Tibial nerve (tissue), 4 donors: ENCODE results near the gene KCTD16. TPM values are rescaled to one million over a fixed set of nuclear protein-coding genes. Genes with fewer than 3 reads are reported as not detected.

Experiments
- DNase-seq, 2 donors: peaks; one replicate each; pipeline ENCODE4 v3.0.0-alpha.2; 2019; ENCODE audit warnings: low spot score in 2 of 2
- H3K27ac ChIP-seq, 4 donors: fragments of 200-600 bp; sonication (generic) in 3 of 4; one replicate each; pipeline ENCODE4 v1.5.1; 2017 to 2019; ENCODE audit warnings: mild to moderate bottlenecking in 1 of 4
- H3K27me3 ChIP-seq, 2 donors: fragments of 200-600 bp; sonication (generic) in 1 of 2; one replicate each; pipeline versions ENCODE4 v1.5.1 to v1.6.0; 2017 to 2019
- H3K36me3 ChIP-seq, 3 donors: fragments of 200-600 bp; sonication (generic); one replicate each; pipeline ENCODE4 v1.5.1; 2018 to 2019
- H3K4me1 ChIP-seq, 4 donors: fragments of 200-600 bp; sonication (generic) in 3 of 4; one replicate each; pipeline ENCODE4 v1.5.1; 2017 to 2019
- H3K4me3 ChIP-seq, 4 donors: fragments of 200-600 bp; sonication (generic) in 3 of 4; one replicate each; pipeline ENCODE4 v1.5.1; 2017 to 2019; ENCODE audit warnings: mild to moderate bottlenecking in 1 of 4, moderate library complexity in 1 of 4
- H3K9me3 ChIP-seq, 4 donors: fragments of 200-600 bp; sonication (generic) in 3 of 4; one replicate each; pipeline ENCODE4 v1.5.1; 2017 to 2019
- CTCF ChIP-seq, 5 experiments: fragments of 200-600 bp in 3 of 5; fragments of 450-650 bp in 2 of 5; sonication (generic) in 3 of 5; IDR thresholded peaks; one replicate each; pipeline ENCODE4 v1.5.1; 2016 to 2019; ENCODE audit warnings: antibody characterized with exemption in 5 of 5, mild to moderate bottlenecking in 3 of 5, moderate library complexity in 2 of 5
- EP300 ChIP-seq, 2 donors: sonication (generic); formaldehyde crosslinking; IDR thresholded peaks; one replicate each; pipeline ENCODE4 v1.6.1; 2017; ENCODE audit warnings: antibody characterized with exemption in 2 of 2, mild to moderate bottlenecking in 1 of 2
- POLR2A ChIP-seq, 2 donors: fragments of 450-650 bp; IDR thresholded peaks; one replicate each; pipeline ENCODE4 v1.6.1; 2017; ENCODE audit warnings: antibody characterized with exemption in 2 of 2, mild to moderate bottlenecking in 2 of 2, moderate library complexity in 2 of 2
- WGBS, 2 donors: methylation state at CpG; one replicate each; pipeline ENCODE4 v1.1.5; 2018; 5-methylcytosine and 5-hydroxymethylcytosine counted together
- total RNA-seq, 4 donors: library from RNA; depleted of rRNA; stranded (reverse); fragments of >200 nt; gene quantifications; one replicate each; pipeline ENCODE4 v1.1.0, GENCODE V29; 2016

Gene KCTD16
- total RNA-seq, 4 donors from 2014 or later, result under 0.01 to 0.44 (median 0.41) TPM

DNA sequence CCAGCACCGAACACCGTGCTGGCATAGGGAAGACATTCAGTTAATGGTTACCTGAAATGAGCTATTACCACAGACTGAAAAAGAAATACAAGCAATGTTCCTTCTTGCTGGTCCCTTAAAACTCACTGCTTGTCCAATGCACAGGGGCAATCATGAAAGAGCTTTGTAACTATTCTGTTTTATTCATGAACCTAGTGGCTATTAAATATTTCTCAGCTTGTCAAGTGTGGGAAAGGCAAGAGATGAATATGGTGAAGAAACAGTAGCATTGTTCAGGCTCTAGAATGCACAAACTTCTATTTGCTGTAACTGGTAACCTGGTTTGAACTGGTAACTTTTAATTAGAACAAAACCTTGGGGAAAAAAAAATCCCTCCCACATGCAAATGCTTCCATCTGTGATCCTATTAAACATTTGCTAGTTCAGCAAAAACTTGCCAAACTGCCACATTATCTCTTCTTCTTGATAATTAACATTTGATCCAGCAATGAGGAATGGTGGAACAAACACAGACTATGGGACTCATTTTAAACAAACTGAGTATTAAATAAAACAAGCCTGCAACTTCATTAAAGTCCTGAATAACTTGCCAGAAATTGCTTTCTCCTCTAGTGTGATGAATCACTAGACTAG is 36.4 kb upstream of the KCTD16 start:
- Histone ChIP-seq H3K4me3 (no peak overlapping the region), H3K4me1 (peaks cover 0 to 2% (median 0%) of the 10 kb centered on the region in 4 donors), H3K27ac (no peak overlapping the region), H3K27me3 (no peaks in the 10 kb centered on the region), H3K36me3 (no peaks in the 10 kb centered on the region), H3K9me3 (no peaks in the 10 kb centered on the region)
- no peak for DNase-seq
- TF ChIP-seq EP300 (IDR thresholded peaks at IDR 0.05) (no peak), CTCF (IDR thresholded peaks at IDR 0.05) (no peak), POLR2A (IDR thresholded peaks at IDR 0.05) (no peak)
- 80 to 86% methylated on average over 2 of the region's 2 CpGs for WGBS, 2 donors

DNA sequence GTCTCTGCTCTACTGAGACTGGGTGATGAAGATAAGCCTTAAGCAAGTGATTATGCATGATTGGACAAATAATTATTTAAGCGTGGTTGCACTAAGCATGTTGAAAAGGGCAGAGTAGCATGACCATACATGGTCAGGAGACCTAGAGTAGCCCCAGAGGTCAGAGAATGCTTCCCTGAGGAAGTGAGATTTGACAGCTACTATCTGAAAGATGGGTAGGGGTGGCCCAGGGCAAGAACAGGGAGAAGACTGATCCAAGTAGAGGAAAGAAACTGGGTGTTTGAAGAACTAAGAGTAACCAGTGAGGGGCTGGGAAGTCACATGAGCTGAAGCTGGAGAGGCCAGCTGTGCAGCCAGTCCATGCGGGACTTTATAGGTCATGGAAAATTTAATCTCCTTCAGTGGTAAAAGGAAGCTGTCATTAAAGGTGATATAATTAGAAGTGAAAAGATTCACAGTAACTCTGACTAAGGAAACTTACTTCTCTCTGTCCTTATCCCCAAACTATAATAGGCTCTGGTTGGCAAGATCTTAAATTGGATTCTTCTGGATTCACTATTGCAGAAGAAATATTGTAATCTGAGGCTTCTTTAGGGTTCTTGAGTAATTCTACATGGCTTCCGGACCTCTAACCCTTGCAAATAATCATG is 35.4 kb upstream of the KCTD16 start:
- Histone ChIP-seq H3K4me3 (no peak overlapping the region), H3K27me3 (no peaks in the 10 kb centered on the region), H3K4me1 (peaks cover 0 to 7% (median 0%) of the 10 kb centered on the region in 4 donors), H3K27ac (no peak overlapping the region), H3K9me3 (no peaks in the 10 kb centered on the region), H3K36me3 (no peaks in the 10 kb centered on the region)
- WGBS, 2 donors, result 83 to 90% methylated on average over 3 of the region's 3 CpGs
- TF ChIP-seq EP300 (IDR thresholded peaks at IDR 0.05), result no peak
- DNase-seq, result no peak

DNA sequence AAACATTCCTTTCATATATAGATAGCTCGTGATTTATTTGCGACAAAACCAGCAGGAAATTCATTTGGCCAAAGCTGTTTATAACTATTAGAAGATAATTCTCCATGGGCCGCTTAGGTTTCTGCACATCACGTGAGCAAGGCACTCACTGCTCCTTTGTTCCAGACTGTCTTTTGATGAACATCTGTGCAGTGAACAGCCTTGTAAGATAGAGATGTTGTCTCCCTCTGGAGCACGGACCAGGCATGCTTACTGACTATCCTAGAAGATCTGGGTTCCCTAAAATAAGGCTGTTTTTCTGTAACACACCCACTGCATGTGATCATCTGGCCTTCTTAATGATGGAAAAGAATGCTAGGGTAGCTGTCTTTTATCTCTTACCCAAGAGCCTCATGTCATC is 31.1 kb upstream of the KCTD16 start:
- TF ChIP-seq POLR2A (IDR thresholded peaks at IDR 0.05) (no peak), CTCF (IDR thresholded peaks at IDR 0.05) (no peak), EP300 (IDR thresholded peaks at IDR 0.05) (no peak)
- DNase-seq, result peak in 1 of 2 donors; percentile 13
- no peak overlapping the region for H3K27ac ChIP-seq
- no peaks in the 10 kb centered on the region for H3K27me3 ChIP-seq
- 34 to 35% methylated on average over 5 of the region's 5 CpGs for WGBS, 2 donors
- H3K36me3 ChIP-seq, result no peaks in the 10 kb centered on the region
- peaks cover 0 to 13% (median 3%) of the 10 kb centered on the region in 4 donors for H3K4me1 ChIP-seq
- no peak overlapping the region for H3K4me3 ChIP-seq
- H3K9me3 ChIP-seq, result no peaks in the 10 kb centered on the region

GRCh38 chr5:144141585-144141984 is 29.1 kb upstream of the KCTD16 start:
- H3K4me1 ChIP-seq, result peaks cover 0 to 13% (median 3%) of the 10 kb centered on the region in 4 donors
- H3K36me3 ChIP-seq, result no peaks in the 10 kb centered on the region
- TF ChIP-seq EP300 (IDR thresholded peaks at IDR 0.05) (no peak), CTCF (IDR thresholded peaks at IDR 0.05) (no peak), POLR2A (IDR thresholded peaks at IDR 0.05) (no peak)
- H3K27ac ChIP-seq, result no peak overlapping the region
- H3K27me3 ChIP-seq, result no peaks in the 10 kb centered on the region
- 100% methylated on average over 2 of the region's 2 CpGs for WGBS, 2 donors
- H3K4me3 ChIP-seq, result no peak overlapping the region
- H3K9me3 ChIP-seq, result no peaks in the 10 kb centered on the region
- no peak for DNase-seq

GRCh38 chr5:144142139-144142823 is 28.4 kb upstream of the KCTD16 start:
- WGBS, 2 donors, result 11 to 19% methylated on average over 2 of the region's 2 CpGs

More at GRCh38 chr5:144142139-144142823, 28.4 kb upstream of the KCTD16 start:
- no peaks in the 10 kb centered on the region for H3K36me3 ChIP-seq
- H3K27me3 ChIP-seq, result no peaks in the 10 kb centered on the region
- H3K4me1 ChIP-seq, result peaks cover 0 to 13% (median 3%) of the 10 kb centered on the region in 4 donors
- no peak overlapping the region for H3K4me3 ChIP-seq
- no peak overlapping the region for H3K27ac ChIP-seq
- no peak for TF ChIP-seq POLR2A (IDR thresholded peaks at IDR 0.05)
- TF ChIP-seq CTCF (IDR thresholded peaks at IDR 0.05), result peak; percentile 41 to 68 (median 53)
- no peak for TF ChIP-seq EP300 (IDR thresholded peaks at IDR 0.05)
- no peak for DNase-seq
- H3K9me3 ChIP-seq, result no peaks in the 10 kb centered on the region
